Stimulated activated CD4-positive, alpha-beta T cell treated with anti-CD3 and anti-CD28 coated beads, Interleukin-1b, Interleukin-23, amount 100 ng/mL, for 24 hours (primary cell): ENCODE data around the gene IQSEC3.
A peak's percentile ranks its signal among the peaks of the same experiment; 100 is the strongest.
"Not testable (repeated sequence)": the region's sequence is repeated elsewhere in the genome, so short reads cannot be mapped to it uniquely, and the experiment has no call there.

Experiments
- DNase-seq, 4 experiments: peaks; one replicate each; pipeline ENCODE4 v3.0.0-alpha.2; 2020; ENCODE audit warnings: low read depth in 4 of 4, low spot score in 1 of 4

The IQSEC3 gene

DNA sequence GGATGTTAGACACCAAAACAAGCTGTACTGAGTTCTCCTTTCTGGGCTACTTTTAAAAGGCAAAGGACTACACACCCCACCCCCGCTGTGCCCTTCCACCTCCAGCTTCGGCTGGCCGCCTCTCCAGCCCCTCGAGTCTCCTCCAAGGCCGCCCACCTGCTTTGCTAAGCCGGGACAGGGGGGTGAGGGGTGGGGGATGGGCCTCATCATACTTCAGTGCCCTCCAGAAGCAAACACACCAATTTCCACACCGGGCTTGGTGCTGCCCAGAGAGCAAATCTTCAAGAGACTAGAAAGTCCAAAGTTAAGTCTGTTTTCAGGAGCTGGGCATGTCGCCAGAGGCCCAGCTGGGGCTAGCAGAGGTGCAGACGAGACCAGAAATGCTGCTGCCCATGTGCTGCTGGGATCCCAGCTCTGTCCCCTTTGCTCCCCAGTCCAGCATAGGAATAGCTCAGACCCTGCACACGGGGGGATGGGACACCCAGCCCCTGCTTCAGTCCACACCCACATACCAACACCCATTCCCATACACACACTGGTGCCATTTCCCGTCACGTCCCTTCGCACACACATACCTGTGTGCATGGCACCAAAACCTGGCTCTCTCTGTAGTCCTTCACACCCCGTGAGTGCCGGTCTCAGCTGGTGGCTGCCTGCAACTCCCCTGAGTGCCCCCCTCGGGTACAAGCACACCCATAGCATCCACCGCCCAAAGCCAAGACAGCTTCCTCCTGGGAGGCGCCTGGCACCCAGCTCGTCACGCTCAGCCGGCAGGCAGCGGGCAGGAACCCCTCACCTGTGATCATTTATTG is 146.4 kb downstream of the IQSEC3 start:
- no peak for DNase-seq

- no peak for DNase-seq
Observed at GRCh38 chr12:213527-213932, 147.0 kb downstream of the IQSEC3 start.

DNA sequence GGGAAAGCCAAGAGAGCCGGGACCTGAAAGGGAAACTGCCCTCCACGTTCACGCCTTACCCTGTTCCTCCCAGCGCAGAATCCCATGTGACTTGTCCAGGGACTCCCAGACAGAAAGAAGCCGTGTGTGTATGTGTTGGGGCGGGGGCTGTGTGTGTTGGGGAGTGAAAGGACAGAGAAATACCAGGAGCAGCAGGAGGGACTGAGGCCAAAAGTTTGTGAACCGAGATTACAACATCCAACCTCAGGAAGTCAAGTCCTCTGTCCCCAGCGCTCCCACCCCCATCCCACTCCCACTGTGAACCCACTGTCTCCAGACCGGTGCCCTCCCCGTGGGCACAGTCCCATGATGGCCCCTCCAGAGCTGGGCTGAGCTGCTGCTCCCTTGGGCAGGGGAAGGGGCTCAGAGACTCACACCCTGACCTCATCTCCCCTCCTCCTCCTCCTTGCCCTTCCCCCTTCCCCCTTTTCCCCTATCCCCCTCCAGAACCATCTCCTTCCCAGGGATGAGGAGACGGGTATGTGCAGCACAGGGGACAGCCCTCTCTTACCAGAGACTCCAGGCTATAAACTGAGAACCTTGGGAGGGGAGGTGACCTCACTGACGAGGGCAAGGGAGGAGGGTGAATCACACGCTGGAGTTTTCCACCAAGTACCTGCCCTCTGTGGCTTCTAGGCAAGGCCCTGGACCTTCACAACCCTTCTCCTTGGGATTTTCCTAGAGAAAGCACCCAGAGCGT is 147.6 kb downstream of the IQSEC3 start, which contains the start of gene SLC6A12:
Gene SLC6A12 (minus strand): TSS at position 155 of the 739 bp plus-strand sequence. CDS start 4,171 bp downstream, outside the sequence.
- no peak for DNase-seq

- DNase-seq, result no peak
Observed at GRCh38 chr12:215116-215515, 148.5 kb downstream of the IQSEC3 start.

- not testable (repeated sequence) for DNase-seq
Observed at GRCh38 chr12:217029-217428, 150.5 kb downstream of the IQSEC3 start.

- no peak for DNase-seq
Observed at GRCh38 chr12:218221-218620, 151.7 kb downstream of the IQSEC3 start.

- DNase-seq, result no peak
Observed at GRCh38 chr12:218728-219590, 152.4 kb downstream of the IQSEC3 start.

DNA sequence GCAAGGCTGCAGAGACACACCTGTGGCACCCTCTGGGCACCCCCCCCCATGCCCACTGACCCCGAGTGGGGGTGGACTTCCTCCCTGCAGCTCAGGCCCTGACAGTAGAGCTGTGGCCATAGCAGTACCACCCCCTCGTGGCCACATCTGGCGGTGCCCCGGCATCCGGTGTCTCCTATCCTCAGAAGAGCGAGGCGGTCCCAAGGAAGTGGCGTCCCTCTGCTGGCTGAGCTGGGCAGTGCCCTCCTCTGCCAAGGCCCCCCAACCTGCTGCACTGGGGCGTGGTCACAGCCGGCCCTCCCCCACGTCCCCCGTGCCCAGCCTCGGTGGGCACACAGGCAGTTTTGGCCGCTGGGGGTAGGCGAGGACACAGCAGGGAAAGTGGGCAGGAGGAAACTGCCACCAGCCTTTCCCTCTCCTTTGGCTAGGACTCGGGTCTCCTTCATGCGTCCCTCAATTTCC is 153.4 kb downstream of the IQSEC3 start:
- DNase-seq, result peak in 3 of 4 experiments; percentile 5 to 45 (median 22)

DNA sequence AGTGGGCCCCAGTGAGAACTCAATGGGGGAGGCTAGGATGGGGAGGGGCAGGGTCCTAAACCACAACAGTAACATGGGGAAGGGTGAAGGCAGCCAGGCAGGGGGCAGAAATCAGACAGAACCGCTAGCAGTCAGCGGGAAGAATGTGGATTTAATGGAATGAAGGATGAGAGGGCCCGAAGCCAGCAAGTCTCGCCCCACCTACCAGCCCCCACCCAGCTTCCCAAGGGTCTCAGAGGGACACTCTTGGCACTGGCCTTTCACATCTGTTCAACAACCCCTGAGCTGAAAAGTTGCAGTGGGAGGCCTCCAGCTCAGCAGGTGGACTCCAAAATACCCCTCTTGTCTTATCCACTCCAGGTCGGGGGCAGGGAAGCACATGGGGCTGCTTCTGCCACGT is 153.9 kb downstream of the IQSEC3 start:
- no peak for DNase-seq

DNA sequence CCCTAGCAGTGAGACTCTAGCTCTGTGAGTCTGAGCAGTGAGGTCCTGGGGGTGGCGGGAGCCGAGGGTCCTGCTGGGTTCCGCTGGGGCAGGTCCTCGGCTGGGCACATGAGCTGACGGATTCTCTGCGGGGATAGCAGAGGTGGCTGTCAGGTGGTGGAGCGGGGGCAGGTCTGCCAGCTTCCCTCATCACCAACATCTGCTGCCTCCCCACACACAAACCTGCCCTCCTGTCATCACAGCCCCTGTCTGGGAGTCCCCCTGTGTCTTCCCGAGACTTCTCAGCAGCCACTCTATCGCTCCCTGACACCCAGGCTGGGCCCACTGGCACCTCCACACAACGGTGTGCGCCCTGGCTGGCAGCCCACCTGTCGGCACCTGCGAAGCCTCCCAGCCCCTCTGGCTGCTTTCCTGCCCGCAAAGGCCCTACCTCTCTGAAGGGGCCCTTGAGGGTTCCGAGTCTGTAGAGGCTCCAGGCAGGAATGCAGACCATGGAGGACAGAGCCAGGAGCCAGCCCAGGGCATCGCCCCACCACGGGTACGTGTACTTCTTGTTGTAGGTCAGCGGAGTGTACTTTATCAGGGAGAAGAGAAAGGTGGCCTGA is 154.5 kb downstream of the IQSEC3 start:
- no peak for DNase-seq

GRCh38 chr12:221736-222135 is 155.2 kb downstream of the IQSEC3 start:
- DNase-seq, result no peak

DNA sequence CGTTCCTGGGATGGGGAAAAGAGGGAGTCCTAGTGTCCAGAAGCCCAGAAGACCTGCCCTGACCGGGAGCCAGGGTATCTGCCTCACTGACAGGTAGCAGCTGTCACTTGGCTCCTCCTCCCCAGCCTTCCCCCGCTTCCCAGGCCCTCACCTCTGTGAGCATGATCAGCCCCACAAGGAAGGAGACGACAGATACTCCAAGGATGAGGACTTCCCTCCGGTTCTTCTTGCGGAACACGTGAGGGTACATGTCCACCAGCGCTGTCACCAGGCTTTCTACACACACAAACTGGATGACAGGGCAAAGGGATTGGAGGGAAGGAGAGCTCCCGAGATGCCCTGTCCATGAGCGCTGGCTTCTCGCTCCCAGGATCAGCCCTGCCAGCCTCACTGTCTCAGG is 157.3 kb downstream of the IQSEC3 start:
- no peak for DNase-seq

GRCh38 chr12:224330-224729 is 157.8 kb downstream of the IQSEC3 start:
- DNase-seq, result no peak

- DNase-seq, result no peak
Observed at GRCh38 chr12:225012-225411, 158.4 kb downstream of the IQSEC3 start.

- no peak for DNase-seq
Observed at GRCh38 chr12:226401-226800, 159.8 kb downstream of the IQSEC3 start.

GRCh38 chr12:227286-227915 is 160.8 kb downstream of the IQSEC3 start:
- DNase-seq, result no peak
